Left cardiac atrium (tissue), 4 donors: ENCODE results near the gene ARHGAP21. TPM values are rescaled to one million over a fixed set of nuclear protein-coding genes. Genes with fewer than 3 reads are reported as not detected.
"Not testable (repeated sequence)": the region's sequence is repeated elsewhere in the genome, so short reads cannot be mapped to it uniquely, and the experiment has no call there.

Experiments
- ATAC-seq, 2 donors: fragments of 200-7000 bp; cut with Tn5 transposase; one replicate each; pipeline ENCODE4 v1.9.1; 2020; ENCODE audit warnings: mild to moderate bottlenecking in 2 of 2, moderate library complexity in 2 of 2
- DNase-seq: peaks from one replicate; pipeline ENCODE4 v3.0.0-alpha.2; 2020
- intact Hi-C, 2 donors: fragments of 100-400 bp; cut with DNase I; formaldehyde crosslinking; loops; one replicate each; pipeline versions ENCODE4 v1.14.1 to v1.15.1; 2022 to 2023
- long read RNA-seq: library from polyadenylated mRNA; unstranded; transcript quantifications from one replicate; pipeline ENCODE4 v2.0.0, GENCODE V29; 2021
- total RNA-seq, 2 donors: library from RNA; stranded (reverse); fragmentation: NEBNext Ultra II Directional; extraction: Animal tissue kit (Norgen Biotek cat#: 25700); gene quantifications; one replicate each; pipeline ENCODE4 v1.2.1, GENCODE V29; 2021
- donor health status: DM: no; HTN: yes; CAD: no.
- donor health status: DM: no; HTN: yes; CAD: no; lungs with severe emphysema.
- donor health status: DM: yes; HTN: yes; CAD: no.
- donor health status: Dilated cardiomyopathy.

ARHGAP21 gene
- total RNA-seq: 10 to 100 TPM; 44.7 to 57.9 TPM
- long read RNA-seq, partial matches to known transcripts: 5 of 6 reads
- long read RNA-seq, other reads (novel, unspliced or antisense): 1 of 6 reads

DNA sequence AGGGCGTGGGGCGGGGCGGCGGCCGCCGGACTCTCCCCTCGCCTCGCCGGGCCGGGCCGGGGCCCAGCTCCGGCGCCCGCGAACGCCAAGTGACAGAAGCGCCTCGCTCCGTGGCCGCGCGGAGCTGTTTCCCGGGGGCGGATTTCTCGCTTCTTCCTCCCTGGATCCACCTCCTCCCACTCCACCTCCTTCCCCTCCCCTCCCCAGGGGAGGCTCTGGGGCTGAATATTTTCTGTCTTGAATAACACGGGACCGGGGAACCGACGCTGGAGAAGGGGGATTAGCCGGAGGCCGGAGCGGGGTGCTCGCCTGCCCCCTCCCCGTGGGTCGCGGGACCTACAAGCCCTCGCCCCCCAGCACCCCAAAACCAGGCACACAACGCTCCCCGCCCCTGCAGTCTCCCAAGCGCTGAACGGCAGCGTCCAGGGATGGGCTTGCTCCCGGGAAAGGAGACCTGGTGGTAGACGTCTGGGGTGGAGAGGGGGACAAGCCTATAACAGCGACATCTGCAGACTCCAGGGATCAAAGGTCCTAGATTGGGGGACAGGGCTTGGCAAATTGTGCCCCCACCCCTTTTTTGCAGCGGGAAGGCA lies at the start of gene ARHGAP21:
Gene ARHGAP21, minus strand, starts transcription at position 100 of the 593 bp plus-strand sequence. CDS start 1,988 bp downstream, outside the sequence.
- peak; percentile 49 to 61 for ATAC-seq
- DNase-seq: peak; percentile 80
- intact Hi-C loops: loop anchor here (2.0 to 10.0 kb wide), 6 partner anchors 79 to 351 kb away; partner anchors contain the start of genes ENKUR (in 1 of the 2), PRTFDC1 (in 1 of the 2) and THNSL1 (in 1 of the 2)

GRCh38 chr10:24771943-24772694 lies 48.4 kb upstream of the ARHGAP21 start:
- intact Hi-C loops: no loop called here
- no peak for ATAC-seq
- no peak for DNase-seq

GRCh38 chr10:24764991-24765390 lies 41.3 kb upstream of the ARHGAP21 start:
- ATAC-seq, DNase-seq: not testable (repeated sequence)

GRCh38 chr10:24762966-24763623 lies 39.4 kb upstream of the ARHGAP21 start:
- intact Hi-C loops: no loop called here
- no peak for DNase-seq
- ATAC-seq: no peak

More at GRCh38 chr10:24764991-24765390, 41.3 kb upstream of the ARHGAP21 start:
- intact Hi-C loops: not testable (repeated sequence)

DNA sequence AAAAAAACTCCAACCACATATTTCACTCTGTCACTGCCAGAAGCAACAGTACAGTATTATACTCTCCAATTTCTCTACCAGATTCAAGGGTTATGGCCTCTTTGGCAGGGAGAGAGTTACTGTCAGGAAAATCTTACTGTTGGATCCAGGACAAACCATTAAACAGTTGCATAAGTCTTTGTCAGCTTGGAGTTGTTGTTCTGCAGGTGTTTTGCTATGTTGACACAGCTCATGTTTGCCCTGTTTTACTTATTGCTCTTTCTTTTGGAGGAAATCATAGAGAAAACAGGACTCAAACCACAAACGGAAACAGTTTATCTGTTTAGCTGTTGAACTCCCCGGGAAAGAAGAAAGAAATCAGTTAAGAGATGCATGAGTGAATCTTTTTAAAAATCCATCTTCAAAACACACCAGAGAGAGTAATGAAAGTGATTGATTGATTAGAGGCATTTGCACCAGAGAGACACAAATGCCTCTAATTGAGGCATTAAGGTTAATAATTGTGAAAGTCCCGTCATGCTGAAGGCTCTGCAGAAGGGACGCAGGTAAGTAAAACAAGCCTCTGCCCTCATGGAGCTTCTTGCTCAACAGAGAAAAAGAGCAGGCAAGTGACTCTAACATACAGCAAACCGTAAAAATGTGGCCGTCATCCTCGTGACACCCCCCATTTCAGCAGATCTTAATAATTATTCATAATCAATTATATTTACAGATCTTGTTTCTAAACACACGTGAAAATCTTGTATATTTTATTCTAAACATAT lies 38.7 kb upstream of the ARHGAP21 start:
- ATAC-seq (no peak), DNase-seq (no peak)
- intact Hi-C loops: no loop called here

GRCh38 chr10:24759672-24760071 lies 36.0 kb upstream of the ARHGAP21 start:
- DNase-seq (no peak), ATAC-seq (no peak)
- intact Hi-C loops: no loop called here

DNA sequence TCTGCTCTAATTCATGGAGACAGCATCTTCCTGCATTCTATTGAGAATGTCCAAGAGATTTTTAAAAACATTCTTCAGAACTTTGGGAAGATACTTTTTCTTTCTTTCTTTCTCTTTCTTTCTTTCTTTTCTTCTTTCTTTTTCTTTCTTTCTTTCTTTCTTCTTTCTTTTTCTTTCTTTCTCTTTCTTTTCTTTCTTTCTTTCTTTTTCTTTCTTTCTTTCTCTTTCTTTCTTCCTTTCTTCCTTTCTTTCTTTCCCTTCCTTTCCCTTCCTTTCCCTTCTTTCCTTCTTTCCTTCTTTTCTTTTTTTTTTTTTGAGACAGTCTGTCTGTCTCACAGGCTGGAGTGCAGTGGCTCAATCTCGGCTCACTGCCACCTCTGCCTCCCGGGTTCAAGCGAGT lies 34.6 kb upstream of the ARHGAP21 start:
- intact Hi-C loops, DNase-seq, ATAC-seq: not testable (repeated sequence)

DNA sequence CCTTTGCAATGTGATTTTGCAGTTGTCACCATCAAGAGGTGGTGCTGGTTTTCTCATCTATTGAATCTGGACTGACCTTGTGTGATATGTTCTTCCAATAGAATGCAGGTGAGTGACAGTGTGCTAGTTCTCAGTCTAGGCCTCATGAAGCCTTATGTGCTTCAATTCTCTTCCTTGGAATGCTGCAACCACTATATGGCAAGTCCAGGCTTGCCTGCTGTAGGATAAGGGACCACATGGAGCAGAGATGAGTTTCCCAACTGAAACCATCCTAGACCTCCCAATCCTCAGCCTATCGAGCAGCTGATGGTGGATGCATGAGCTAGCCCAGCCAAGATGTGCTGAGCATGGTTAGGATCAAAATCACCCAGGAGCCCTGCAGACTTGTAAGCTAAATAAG lies 32.6 kb upstream of the ARHGAP21 start:
- intact Hi-C loops: no loop called here
- DNase-seq (no peak), ATAC-seq (no peak)

GRCh38 chr10:24751716-24752115 lies 28.0 kb upstream of the ARHGAP21 start:
- DNase-seq (no peak), ATAC-seq (no peak)
- intact Hi-C loops: no loop called here

GRCh38 chr10:24750695-24751094 lies 27.0 kb upstream of the ARHGAP21 start:
- DNase-seq (no peak), ATAC-seq (no peak)
- intact Hi-C loops: no loop called here

- intact Hi-C loops: no loop called here
- ATAC-seq: no peak
- no peak for DNase-seq
These were observed 24.5 kb upstream of the ARHGAP21 start for GRCh38 chr10:24748214-24748613.

GRCh38 chr10:24744946-24745345 lies 21.3 kb upstream of the ARHGAP21 start:
- intact Hi-C loops: no loop called here
- no peak for ATAC-seq
- DNase-seq: no peak

GRCh38 chr10:24740714-24741113 lies 17.0 kb upstream of the ARHGAP21 start:
- DNase-seq (no peak), ATAC-seq (no peak)
- intact Hi-C loops: no loop called here

DNA sequence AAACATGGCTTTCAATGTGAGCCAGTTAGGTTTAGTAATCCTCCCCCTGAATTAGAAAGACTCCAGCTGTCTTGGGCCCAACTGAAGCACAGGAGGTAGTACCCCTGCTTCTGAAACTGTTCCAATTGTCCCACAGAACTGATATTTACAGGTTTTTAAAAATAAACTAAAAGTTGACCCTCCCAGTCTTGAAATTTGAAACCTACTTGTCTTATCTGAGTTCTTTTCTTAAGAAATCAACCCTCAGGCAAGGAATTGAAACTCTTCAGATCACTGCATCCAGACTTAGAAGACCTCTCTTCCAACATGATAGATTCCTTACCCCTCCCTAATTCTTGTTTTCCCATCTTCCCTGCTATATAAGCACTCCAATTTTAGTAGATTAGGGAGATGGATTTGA lies 13.3 kb upstream of the ARHGAP21 start:
- ATAC-seq: no peak
- intact Hi-C loops: no loop called here
- DNase-seq: no peak

GRCh38 chr10:24731942-24732341 lies 8.3 kb upstream of the ARHGAP21 start:
- no peak for DNase-seq
- no peak for ATAC-seq
- intact Hi-C loops: no loop called here

DNA sequence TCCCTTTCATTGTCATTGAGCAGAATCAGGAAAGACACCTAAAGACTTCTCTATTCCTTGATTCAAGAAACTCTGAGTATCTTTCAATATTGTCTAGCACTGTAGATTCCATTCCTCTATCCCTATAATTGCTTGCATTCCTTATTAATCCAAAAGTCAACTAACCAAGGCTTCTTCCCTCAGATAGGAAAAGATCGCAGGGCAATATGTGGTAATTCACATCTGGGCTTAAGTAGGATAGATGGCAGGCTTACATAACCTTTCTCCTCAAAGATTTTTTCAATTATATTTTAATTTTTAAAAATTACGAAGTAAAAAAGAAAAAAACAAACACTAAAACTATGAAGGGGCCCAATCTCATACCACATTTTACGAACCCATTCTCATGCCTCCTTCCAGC lies 7.1 kb upstream of the ARHGAP21 start:
- intact Hi-C loops: no loop called here
- ATAC-seq (no peak), DNase-seq (no peak)

DNA sequence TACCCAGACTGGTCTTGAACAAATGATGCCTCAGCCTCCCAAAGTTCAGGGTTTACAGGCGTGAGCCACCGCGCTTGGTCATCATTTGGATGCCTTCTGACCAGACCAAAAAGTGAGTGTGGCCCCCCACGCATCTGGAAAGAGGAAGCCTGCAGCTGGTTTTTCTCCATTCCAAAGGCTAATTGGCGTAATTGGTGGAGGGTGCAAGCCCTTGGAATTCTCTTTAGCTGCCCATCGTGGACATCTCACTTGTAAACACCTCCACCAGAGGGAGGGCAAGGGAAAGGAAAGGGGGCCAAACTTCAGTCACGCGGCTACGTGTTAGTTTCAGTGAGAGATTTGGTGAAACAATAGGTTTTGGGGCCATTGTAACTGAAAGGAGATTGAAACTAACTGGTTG lies 4.1 kb upstream of the ARHGAP21 start:
- ATAC-seq: no peak
- DNase-seq: no peak
- intact Hi-C loops: loop anchor here (10.0 kb wide), 4 partner anchors 83 to 347 kb away; partner anchors contain the start of gene PRTFDC1 (in 1 of the 2)

- intact Hi-C loops: loop anchor here (10.0 kb wide), 4 partner anchors 82 to 348 kb away; partner anchors contain the start of gene PRTFDC1 (in 1 of the 2)
These were observed 2.9 kb upstream of the ARHGAP21 start for GRCh38 chr10:24726626-24727025.

DNA sequence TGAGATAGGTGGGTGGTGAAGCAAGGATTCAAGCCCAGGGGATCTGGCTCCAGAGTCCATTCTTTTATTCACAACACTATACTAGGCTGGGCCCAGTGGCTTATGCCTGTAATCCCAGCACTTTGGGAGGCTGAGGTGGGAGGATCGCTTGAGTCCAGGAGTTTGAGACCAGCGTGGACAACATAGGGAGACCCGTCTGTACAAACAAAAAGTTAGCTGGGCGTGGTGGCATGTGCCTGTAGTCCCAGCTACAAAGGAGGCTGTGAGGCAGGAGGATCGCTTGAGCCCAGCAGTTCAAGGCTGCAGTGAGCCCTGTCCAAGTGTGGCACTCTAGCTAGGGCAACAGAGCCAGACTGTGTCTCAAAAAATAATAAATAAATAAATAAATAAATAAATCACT lies 2.3 kb upstream of the ARHGAP21 start:
- DNase-seq, ATAC-seq: not testable (repeated sequence)
- intact Hi-C loops: loop anchor here (10.0 kb wide), 4 partner anchors 81 to 349 kb away; partner anchors contain the start of gene PRTFDC1 (in 1 of the 2)

More at GRCh38 chr10:24726626-24727025, 2.9 kb upstream of the ARHGAP21 start:
- DNase-seq: no peak
- no peak for ATAC-seq
